Stimulated activated CD4-positive, alpha-beta T cell treated with anti-CD3 and anti-CD28 coated beads, Interleukin-1b, Interleukin-23, amount 100 ng/mL, for 1 hour (primary cell): ENCODE measurements around the gene LSAMP.

ENCODE experiments used
- DNase-seq, 2 donors: peaks; one replicate each; pipeline ENCODE4 v3.0.0-alpha.2; 2020; ENCODE audit warnings: low read depth in 2 of 2

Gene LSAMP

GRCh38 chr3:116354382-116354781 lies 90.9 kb downstream of the LSAMP start:
- no peak for DNase-seq

DNA sequence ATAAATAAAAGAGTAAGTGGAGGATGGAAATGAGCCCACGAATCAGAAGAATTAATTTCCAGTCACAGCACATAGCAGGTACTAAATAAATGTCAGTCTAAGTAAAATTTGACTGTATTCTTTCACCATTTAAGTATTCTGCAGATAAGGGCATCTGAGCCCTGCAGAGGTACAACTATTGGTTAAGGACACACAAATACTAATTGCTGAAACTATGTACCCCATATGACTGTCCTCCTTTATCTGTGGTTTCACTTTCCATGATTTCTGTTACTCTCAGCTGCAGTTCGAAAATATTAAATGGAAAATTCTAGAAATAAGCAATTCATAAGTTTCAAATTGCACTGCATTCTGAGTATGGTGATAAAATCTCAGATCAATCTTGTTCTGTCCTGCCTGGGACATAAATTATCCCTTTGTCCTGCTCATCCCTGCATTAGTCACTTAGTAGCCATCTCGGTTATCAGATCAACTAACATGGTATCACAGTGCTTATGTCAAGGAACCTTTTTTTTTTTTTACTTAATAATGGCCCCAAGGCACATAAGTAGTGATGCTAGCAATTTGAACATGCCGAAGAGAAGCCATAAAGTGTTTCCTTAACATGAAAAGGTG lies 95.1 kb downstream of the LSAMP start:
- DNase-seq = no peak

- no peak for DNase-seq
Observed at GRCh38 chr3:116348216-116348615, 97.1 kb downstream of the LSAMP start.

DNA sequence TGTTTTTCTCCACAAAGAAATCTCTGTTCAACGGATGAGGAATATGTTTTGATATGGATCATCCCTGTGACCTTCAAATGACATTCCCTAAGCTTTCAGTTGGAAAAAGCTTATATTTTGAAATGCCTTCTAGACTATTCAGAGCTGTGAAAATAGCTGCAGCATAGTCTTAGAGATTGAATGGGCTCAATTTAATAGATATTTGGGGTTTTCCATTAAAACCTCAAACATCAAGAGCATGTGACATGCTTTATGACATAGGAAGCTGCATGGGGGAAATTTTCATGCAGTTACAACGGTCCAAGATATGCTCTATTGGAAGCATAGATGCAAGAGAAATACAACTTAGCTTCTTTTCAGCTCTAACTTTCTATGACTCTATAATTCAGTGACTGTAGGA lies 102.8 kb downstream of the LSAMP start:
- DNase-seq = no peak

DNA sequence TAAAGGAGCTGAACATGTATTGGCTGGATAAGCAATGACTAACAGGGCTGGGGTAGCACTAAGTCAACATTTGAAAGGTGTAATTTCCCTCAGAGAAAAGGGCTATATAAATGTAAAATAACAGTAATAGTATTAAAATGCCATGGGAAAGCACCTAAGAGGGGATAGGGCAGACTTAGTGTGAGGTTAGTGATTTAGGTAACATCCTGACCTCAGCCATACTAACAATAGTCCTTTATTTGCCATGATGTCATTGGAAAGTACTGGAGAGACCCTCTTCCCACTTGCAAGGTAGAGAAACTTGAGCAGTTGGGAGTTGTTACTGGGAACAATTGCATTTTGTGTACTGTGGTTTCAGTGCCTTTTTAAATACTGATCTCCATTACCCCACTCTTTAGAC lies 103.4 kb downstream of the LSAMP start:
- no peak for DNase-seq

GRCh38 chr3:116341381-116341780 lies 103.9 kb downstream of the LSAMP start:
- DNase-seq = no peak

- DNase-seq = no peak
Observed at GRCh38 chr3:116340680-116341216, 104.5 kb downstream of the LSAMP start.

- DNase-seq = no peak
Observed at GRCh38 chr3:116339441-116340028, 105.8 kb downstream of the LSAMP start.

GRCh38 chr3:116338713-116339112 lies 106.6 kb downstream of the LSAMP start:
- DNase-seq = no peak

GRCh38 chr3:116337229-116337628 lies 108.1 kb downstream of the LSAMP start:
- no peak for DNase-seq

GRCh38 chr3:116331380-116331779 lies 113.9 kb downstream of the LSAMP start:
- DNase-seq = no peak

DNA sequence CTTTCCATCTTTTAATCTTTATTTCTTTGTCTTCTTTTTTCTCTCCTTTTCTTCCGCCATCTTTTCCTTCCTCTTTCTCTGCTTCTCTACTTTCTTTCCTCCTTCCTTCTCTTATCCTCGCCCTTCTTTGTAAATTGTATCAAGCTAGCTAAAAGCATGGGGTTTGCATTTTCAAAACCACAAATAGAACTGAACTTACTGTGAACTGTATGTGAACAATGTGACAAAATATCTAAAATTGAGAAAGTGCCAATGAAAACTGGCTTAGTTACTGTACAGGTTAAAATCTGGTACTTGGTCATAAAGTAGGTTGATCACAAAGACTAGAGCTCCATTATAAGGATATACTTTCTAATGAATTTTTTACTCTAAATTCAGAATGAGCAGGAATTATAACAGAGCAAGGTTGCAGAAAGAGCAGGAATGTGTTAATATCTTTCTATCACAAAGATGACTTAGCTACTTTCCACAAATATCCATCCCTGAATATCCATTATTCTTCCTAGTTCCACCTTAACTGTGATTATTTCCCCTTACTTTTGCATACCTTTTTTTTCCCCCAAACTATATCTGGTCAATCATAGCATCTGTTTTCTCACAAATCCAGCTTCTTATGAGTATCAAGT lies 122.4 kb downstream of the LSAMP start:
- DNase-seq = no peak

- DNase-seq = no peak
Observed at GRCh38 chr3:116318370-116318769, 126.9 kb downstream of the LSAMP start.

- no peak for DNase-seq
Observed at GRCh38 chr3:116316771-116317170, 128.5 kb downstream of the LSAMP start.

GRCh38 chr3:116314476-116314875 lies 130.8 kb downstream of the LSAMP start:
- DNase-seq = no peak

DNA sequence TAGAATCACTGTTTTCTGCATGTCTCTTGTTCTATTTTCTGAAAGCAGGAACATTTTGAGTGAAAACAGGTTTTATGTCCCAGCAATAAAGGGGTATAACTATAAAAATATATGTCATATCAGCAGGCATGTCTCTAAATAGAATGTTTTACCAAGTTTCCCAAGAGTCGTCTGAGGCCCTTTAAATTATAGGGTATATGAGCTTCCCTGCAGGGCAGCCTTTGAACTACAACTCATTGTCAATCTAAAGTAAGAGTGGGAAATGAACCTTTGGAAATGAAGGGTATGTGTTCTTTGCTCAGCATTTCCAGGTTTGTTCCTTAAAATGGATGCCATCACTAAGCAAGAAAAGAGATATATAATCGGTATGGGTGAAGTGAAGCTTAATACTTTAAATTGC lies 138.6 kb downstream of the LSAMP start:
- DNase-seq = no peak

DNA sequence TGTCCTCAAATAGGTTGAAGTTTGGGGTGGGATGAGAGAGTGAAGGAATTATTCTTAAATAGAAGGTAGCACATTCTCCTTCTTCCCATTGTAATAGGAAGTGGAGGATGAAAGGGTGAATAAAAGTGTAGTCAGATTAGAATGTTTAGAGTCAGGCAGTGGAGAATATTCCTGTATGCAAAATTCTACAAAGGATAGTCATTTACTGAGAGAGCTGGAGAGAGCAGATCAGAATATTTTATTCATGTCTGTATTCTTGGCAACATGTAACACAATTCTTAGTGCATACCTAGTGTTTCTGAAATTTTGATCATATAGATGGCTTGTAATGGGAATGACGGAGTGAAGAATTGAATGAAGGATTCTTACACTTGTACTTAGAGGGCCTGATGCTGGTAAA lies 139.1 kb downstream of the LSAMP start:
- no peak for DNase-seq

GRCh38 chr3:116302087-116302747 lies 143.1 kb downstream of the LSAMP start:
- no peak for DNase-seq

DNA sequence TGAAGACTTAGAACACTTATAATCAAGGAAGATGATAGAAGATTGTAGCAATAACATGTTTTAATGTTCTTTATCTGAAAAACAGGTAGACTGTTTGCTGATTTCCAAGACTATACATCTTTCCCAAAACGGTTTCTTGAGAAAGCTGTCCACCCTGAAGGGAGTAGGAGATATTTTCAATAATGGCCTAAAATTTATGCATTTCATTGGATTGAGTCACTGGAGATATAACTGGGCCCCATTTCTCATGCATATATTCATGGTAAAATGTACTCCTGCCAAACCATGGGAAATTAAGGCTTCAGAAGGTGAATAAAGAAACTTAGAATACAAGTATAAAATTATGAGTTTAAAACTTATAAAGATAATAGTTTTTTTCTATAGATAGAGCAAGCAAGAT lies 143.9 kb downstream of the LSAMP start:
- no peak for DNase-seq

DNA sequence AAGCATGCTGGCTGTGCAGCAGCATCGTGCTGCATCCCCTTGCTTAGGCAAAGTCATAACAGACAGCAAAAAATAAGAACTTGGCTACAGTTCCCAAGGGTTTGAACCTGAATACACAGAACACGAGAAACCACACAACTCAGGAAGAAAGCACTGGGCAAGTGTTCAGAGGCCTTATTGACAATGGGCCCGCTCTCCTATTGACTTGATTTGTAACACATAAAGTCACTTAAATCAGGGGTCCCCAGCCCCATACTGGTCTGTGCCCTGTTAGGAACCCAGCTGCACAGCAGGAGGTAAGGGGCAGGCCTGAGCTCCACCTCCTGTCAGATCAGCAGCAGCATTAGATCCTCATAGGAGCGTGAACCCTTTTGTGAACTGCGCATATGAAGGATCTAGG lies 145.1 kb downstream of the LSAMP start:
- no peak for DNase-seq

DNA sequence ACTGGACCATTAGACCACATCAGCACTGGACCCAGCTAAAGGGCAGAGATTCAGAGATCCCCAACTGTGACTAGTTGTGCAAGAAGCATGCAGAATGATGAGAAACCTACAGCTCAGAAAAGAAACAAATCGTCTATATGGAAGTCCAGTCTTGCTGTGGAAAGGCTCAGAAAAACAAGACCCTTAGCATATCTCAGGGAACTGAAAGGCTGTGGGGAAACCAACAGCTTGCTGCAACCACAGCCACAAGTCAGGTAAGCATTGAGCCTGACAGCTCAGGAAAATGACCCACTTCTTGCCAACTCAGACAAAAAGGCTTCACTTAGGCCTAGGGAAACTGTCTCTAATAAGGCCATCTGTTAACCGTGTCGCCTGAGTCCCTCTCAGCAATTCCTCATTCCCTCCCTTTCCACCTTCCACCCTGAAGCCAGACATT lies 145.6 kb downstream of the LSAMP start:
- no peak for DNase-seq

- no peak for DNase-seq
Observed at GRCh38 chr3:116298151-116298550, 147.1 kb downstream of the LSAMP start.

GRCh38 chr3:116291141-116291540 lies 154.1 kb downstream of the LSAMP start:
- DNase-seq = no peak
